ENCODE data around the gene CST9. TPM values are rescaled to one million over a fixed set of nuclear protein-coding genes. Genes with fewer than 3 reads are reported as not detected.

Gene CST9
- total RNA-seq, 1 donor from 2014 or later: not detected

DNA sequence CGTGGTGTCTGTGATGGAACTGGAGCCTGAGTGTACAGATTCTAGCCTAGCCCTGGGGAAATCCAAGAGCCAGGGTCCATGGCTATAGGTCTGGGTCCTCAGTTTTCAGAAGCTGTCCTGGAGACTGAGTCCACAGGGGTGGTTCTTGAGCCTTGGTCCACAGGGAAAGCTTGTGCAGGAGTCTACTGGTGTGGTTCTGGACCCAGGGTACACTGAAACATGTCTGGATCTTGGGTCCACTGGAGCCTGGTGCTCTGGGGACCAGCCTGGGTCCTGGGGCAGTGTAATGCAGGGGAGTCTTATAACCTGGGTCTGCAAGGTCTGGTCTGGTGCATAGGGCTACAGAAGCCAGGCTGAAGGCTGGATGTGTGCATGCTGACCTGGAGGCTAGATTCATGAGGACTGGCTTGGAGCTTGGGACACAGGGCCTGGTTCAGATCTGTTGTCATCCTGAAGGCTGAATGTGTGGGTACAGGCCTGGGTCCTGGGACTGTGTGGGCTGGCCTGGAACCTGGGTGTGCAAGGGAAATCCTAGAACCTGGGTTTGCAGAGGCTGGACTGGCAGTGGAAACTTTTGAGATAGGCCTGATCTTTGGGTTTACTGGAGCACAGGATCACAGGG is 42.9 kb downstream of the CST9 start:
- Mint-ChIP-seq H3K9me3 (peaks cover 1% of the 10 kb centered on the region), H3K36me3 (no peaks in the 10 kb centered on the region), H3K4me1 (ENCODE audit: unreplicated experiment) (no peaks in the 10 kb centered on the region), H3K4me3 (no peak overlapping the region), H3K27ac (no peak overlapping the region), H3K27me3 (no peaks in the 10 kb centered on the region)
- no peak for DNase-seq (ENCODE audit: extremely low spot score, unreplicated experiment)
- TF ChIP-seq, protein P1, sequence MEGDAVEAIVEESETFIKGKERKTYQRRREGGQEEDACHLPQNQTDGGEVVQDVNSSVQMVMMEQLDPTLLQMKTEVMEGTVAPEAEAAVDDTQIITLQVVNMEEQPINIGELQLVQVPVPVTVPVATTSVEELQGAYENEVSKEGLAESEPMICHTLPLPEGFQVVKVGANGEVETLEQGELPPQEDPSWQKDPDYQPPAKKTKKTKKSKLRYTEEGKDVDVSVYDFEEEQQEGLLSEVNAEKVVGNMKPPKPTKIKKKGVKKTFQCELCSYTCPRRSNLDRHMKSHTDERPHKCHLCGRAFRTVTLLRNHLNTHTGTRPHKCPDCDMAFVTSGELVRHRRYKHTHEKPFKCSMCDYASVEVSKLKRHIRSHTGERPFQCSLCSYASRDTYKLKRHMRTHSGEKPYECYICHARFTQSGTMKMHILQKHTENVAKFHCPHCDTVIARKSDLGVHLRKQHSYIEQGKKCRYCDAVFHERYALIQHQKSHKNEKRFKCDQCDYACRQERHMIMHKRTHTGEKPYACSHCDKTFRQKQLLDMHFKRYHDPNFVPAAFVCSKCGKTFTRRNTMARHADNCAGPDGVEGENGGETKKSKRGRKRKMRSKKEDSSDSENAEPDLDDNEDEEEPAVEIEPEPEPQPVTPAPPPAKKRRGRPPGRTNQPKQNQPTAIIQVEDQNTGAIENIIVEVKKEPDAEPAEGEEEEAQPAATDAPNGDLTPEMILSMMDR (conservative IDR thresholded peaks at IDR 0.05): no peak

DNA sequence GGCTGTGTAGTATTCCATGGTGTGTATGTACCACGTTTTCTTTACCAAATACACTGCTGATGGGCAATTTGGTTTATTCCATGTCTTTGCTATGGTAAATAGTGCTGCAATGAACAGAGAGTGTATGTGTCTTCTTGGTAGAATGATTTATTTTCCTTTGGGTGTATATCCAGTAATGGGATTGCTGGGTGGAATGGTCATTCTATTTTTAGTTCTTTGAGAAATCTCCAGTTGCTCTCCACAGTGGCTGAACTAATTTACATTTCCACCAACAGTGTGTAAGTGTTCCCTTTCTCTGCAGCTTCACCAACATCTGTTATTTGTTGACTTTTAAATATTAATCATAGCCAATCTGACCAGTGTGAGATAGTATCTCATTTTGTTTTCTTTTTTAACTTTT is 51.3 kb downstream of the CST9 start:
- TF ChIP-seq, protein P1 (conservative IDR thresholded peaks at IDR 0.05): no peak
- no peaks in the 10 kb centered on the region for H3K4me1 Mint-ChIP-seq (ENCODE audit: unreplicated experiment)
- peaks cover 16% of the 10 kb centered on the region for H3K9me3 Mint-ChIP-seq
- H3K36me3 Mint-ChIP-seq: no peaks in the 10 kb centered on the region
- H3K4me3 Mint-ChIP-seq: no peak overlapping the region
- H3K27ac Mint-ChIP-seq: no peak overlapping the region
- DNase-seq (ENCODE audit: extremely low spot score, unreplicated experiment): no peak
- H3K27me3 Mint-ChIP-seq: peaks cover 13% of the 10 kb centered on the region

Other genes with a start within 250 kb of the CST9 start
- gene GZF1, start 243.7 kb downstream of the CST9 start, total RNA-seq (ENCODE audit: low replicate concordance): 13.4 and 14.4 TPM in 2 replicates
- gene NAPB, start 184.4 kb downstream of the CST9 start, total RNA-seq (ENCODE audit: low replicate concordance): 10.5 and 15.1 TPM in 2 replicates
- not detected in 2 replicates for gene CSTL1, start 166.2 kb downstream of the CST9 start, total RNA-seq (ENCODE audit: low replicate concordance)
- gene CST11, start 153.0 kb downstream of the CST9 start, total RNA-seq (ENCODE audit: low replicate concordance): not detected in 2 replicates
- not detected in 2 replicates for gene CST8, start 114.8 kb downstream of the CST9 start, total RNA-seq (ENCODE audit: low replicate concordance)
- not detected in 2 replicates for gene CST9L, start 37.4 kb downstream of the CST9 start, total RNA-seq (ENCODE audit: low replicate concordance)
- 291 and 483 TPM in 2 replicates for gene CST3, start 32.0 kb upstream of the CST9 start, total RNA-seq (ENCODE audit: low replicate concordance)
- gene CST4, start 83.1 kb upstream of the CST9 start, total RNA-seq (ENCODE audit: low replicate concordance): 2.1 and 56.8 TPM in 2 replicates
- gene CST1, start 145.0 kb upstream of the CST9 start, total RNA-seq (ENCODE audit: low replicate concordance): 53.5 and 409 TPM in 2 replicates
- gene CST2, start 220.8 kb upstream of the CST9 start, total RNA-seq (ENCODE audit: low replicate concordance): 2.6 and 8.5 TPM in 2 replicates